CMK (cell line): ENCODE results near the gene MUC6.

ENCODE experiments used
- DNase-seq: peaks from one replicate; pipeline ENCODE4 v3.0.0-alpha.2; 2010; ENCODE audit warnings: low read depth

Gene MUC6

DNA sequence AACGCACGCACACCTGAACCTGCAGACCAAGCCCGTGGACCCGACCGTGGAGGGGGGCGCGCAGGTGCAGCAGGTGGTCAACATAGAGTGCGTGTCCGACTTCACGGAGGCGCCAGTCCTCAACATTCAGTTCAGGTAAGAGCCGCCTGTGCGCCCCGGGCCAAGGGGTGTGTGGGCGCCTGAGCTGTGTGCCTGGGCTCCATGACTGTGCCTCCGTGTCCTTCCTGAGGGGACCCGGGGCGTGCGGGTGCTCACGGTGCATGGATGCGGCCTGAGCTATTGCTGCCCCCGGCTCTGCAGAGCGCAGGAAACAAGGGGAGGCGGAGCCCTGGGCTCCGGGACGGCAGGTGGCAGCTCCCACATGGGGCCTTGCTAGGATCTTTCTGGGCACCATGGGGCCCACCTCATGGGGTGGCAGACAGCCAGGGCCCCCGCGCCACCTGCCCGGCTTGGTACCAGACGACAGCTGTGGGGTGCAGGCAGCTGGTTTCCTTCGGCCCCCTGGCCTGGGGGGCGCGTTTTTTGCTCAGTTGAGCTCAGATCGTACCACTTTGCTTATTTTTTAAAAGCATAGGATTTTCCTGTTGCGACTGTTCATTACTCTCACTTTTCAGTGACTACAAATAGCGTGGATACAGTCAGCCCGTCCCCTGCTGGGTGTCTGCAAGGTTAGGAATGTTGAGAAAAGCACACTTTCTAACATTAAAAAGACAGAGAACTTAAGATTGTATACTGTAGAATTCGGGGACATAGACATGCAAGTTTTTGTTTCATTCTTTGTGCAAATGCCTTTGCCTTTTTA is 28.3 kb downstream of the MUC6 start:
- DNase-seq = no peak

DNA sequence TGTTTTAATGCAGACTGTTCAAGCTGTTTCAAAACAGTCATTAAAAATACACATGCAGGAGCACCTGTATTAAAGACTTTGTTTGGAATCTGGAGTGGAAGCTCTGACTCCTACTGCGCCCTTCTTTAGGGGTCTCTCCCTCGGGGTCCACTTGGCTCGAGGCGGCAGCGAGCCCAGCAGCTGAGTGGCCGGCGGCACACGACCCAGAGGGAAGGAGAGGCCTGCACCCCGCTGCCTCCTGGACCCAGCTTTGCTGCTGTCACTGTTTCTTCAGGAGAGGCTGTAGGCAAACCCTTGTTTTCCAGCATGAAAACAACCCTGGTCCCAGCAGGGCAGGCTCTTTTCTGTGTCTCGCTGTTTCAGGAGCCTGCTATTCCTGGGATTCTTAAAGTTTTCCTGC is 29.2 kb downstream of the MUC6 start:
- DNase-seq = no peak

DNA sequence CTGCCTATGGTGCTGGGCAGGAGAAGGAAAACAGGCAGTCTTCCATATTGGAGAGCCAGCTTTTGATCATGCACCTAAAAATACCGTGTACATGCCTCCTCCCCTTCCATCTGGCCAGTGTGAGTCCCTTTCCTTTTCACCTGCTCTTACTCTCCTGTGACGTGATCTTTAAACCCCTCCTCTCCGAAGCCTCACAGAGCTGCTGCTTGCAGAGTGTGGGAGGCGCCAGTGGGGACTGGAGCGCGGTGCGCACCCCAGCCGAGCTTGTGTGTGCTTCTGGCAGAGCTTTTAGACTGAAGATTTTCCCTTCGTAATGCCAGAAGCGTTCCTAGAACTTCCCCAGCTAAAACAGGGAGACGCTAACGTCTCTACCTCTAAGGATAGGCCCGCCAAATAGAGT is 29.8 kb downstream of the MUC6 start:
- DNase-seq = no peak

DNA sequence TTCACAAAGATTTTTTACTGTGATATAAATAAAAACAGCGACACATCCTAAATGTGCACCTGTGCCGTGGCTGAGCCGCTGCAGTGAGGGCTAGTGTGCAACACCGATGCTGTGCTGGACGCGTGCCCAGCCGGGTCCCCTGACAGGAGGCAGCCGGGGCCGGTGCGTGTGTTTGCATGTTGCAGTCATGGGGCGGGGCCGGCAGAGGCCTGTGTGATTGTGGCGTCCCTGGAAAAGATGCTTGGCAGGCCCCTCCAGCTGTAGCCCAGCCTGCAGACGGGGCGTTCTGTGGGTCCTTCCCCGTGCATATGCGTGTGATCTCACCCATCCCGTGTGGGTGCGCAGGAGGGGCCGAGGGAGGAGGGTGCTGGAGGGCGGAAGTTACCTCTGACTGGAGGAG is 30.6 kb downstream of the MUC6 start:
- no peak for DNase-seq

DNA sequence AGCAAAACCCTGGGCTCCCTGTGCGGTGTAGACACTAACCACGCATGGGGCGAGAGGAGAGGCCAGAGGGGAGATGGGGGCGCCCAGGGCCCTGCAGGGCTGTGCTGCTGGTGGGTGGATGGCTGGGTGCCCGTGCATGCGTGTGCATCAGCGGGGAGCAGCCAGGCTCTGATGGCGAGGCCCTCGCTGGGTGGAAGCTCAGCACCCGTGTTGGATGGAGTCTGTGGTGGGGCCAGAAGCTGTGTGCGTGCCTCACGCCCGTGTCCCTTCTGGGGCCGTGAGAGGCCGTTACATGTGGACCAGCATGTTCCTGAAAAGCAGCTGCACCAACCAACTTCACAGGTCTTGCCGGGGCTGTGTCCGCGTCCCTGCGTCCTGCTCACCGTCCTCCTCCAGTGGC is 33.4 kb downstream of the MUC6 start:
- DNase-seq = no peak

DNA sequence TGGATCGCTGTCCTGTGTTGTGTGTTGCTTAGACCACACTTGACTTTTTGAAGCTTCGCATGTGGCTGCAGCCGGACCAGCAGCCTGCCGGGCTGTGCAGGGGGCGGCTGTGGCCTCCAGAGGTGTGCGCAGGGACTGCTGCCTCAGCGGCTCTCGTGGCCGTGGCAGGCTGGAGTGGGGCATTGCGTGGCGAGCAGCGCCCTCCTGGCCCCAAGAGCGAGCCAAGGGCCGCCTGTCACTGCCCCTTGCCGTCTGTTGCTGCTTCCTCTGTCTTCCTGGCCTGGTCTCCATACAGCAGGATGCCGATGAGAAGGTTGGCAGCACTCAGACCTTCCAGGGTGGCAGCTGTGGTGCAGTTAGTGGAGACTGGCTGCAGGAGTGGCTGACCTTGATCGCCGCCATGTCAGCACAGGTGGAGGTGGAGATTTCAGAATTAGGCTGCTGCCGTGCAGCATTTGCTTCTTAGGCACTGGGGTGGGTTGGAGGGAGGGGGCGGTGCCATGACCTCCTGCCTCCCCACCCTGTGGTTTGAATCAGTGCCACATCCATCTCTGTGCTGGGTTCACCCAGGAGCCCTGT is 34.0 kb downstream of the MUC6 start:
- DNase-seq = no peak

DNA sequence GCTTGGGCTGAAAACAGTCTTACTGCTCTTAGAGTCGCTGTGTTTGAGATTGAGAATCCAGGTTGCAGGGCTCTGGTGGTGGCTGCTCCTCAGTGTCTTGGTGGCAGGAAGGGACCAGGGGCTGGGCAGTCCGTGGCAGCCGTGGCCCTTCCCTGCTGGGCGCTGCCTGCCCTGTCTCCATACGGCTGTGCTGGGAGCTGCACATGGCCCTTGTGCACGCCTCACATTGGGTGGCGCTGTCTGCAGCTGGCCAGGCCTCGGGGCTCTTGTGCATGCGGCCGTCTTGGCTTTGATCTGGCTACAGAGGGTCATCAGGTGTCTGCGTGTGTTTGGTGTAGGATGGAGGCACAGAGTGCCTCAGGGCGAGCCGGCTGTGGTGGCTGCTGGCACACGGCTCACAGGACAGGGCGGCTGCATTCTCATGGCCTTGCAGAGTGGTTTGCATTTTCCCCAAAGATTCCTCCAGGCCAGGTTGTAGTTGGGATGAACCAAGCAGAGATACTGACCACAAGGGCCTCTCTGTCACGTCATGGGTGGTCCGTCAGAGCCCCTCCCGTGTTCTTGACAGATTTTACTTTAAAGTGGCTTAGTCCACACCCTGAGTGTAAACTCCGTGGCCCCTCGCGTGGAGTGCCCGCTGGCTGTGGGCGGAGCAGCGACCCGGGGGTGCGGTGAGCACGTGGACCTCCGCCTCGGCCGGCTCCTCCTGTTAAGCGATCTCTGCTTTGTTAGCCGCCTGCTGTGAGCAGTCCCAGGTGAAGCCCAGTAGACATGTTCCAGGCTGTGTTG is 34.7 kb downstream of the MUC6 start:
- DNase-seq = no peak

DNA sequence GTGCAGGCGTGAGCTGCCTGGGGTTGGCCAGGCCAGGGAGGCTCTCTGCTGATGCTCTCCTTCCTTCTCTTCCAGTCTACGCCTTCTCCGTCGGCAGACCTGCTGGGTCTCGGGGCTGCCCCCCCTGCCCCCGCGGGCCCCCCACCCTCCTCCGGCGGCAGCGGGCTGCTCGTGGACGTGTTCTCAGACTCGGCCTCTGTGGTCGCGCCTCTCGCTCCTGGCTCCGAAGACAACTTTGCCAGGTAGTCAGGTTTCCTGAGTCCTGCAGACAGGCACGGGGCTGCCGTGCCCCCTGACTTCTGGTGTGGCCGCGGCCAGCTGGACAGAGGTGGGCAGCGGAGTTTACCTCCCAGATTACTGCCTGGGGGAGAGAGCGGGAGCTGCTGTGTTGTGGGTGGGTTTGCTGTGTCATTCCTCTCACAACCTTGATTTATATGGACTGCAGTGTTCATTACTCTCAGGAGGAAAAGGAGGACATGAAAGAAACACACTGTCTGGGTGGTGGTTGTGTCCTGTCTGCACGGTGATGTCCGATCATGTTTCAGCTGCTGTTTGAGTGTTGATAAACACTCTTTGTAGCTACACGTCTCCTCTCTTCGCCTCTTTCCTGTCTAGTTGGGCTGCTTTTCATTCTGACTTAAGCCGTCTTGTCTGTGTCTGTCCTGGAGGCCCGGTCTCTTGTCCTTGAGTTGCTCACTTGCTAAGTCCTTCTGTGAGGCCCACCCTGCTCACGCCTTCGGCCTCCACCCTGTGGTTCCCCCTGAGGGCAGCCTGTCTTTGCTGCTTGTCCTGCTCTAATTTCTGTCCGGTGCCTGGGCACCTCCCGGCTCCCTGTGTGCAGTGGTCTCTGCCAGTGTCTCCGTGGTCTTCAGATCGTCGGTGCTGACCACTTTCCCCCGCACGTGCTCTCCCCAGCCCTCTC is 35.9 kb downstream of the MUC6 start:
- DNase-seq = no peak

DNA sequence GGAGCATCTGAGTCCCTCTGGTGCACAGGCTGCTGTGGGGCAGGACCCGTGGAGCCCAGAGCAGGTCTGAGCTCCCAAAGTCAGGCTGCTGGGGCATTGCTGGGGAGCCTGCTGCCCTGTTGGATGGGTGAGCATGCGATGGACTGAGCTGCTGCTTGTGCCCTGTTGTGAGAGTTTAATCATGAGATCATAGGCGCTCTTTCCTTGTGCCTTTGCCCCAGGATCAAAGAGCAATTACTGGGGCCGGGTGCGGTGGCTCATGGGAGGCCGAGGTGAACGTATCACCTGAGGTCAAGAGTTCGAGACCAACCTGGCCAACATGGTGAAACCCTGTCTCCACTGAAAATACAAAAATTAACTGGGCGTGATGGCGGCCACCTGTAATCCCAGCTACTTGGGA is 37.5 kb downstream of the MUC6 start:
- no peak for DNase-seq

DNA sequence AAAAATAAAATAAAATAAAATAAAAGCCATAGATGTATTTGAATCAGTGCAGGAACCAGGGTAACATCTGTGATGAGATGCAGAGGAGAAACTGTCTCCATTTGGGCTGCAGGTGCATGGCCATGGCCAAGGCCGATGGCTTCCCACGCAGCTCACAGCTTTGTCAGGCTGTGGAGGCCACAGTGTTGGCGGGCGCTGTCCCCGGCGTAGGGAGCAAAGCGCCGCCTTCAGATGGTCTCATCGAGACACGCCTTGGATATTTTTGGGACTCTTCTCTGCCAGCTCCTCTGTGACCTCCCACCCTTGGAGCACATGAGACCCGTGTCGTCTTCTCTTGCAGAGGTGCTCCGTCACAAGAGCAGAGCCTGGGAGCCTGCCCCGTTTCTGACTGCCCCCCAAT is 38.6 kb downstream of the MUC6 start:
- no peak for DNase-seq

DNA sequence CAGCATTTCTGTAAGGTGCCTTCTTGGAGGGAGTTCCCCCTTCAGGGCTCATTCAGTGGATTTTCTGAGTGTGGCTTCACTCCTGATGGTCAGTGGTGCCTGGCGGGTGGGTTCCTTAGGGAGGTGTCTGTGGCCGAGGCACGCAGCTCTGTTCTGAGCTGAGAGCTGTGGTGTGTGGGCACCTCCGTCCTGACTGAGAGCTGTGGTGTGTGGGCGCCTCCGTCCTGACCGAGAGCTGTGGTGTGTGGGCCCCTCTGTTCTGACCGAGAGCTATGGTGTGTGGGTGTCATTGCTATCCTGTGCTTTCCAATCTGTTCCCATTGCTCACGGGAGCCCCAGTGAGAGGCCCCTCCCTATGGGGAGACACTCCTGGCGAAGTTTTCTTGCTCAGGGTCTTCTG is 39.8 kb downstream of the MUC6 start:
- no peak for DNase-seq

DNA sequence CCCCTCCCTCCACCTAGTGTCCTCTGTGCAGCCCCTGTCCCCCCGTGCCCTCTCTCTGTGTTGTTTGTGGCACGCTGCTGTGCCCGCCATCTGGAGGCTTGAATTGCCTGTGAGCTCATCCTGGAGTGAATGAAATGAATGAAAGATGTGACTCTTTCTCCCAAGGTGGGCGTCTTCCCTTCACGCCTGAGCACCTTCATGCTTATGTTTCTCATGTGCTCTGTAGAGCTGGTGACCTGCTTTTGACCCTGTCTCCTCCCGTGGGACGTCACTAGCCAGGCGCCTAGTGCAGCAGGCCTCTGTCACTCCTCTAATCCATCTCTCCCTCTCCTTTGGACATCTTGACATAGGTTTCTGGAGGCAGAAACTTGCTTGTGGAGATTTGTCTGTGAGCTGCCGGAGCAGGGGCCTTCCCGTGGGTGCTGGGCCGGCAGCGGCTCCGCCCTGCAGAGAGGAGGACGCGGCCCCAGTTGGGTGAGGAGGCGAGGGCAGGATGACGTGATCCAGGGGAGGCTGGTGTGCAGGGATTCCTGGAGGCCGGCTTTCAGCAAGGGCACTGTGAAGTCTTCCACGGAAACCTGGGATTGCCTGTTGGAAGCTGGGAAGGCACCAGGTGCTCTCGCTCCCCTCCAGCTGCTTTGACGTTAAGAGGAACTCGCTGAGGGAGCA is 40.6 kb downstream of the MUC6 start:
- no peak for DNase-seq

DNA sequence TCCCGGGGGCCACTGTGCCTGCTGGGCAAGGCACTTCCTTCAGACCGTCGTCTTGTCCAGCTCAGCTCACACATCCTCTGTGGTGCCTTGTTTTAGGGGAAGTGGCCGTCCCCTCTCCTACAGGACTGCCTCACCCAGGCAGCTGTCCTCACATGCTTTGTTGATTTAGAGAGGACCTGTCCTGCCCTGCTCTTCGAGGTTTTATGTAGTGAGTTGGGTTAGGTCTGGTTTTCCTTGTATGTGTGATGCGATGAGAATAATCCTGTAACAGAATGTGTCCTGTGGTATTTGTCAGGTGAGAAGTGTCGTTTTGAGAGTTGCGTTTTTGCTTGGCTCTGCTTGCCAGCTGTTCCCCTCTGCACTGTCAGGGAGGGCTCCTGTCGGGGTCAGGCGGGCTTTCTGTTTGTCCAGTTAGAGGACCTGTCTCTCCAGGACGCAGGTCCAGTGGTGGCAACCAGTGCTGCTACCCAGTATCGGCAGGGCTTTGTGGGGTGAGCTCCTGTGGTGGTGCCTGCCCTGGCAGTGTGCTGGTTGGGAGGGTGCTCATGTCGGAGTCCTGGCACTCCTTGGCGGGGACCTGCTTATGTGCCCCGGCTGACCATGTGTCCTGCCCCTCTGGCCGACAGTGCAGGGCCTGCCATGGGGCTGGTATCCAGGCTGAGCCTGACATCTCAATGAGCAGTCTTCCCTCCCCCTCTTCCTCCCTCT is 41.3 kb downstream of the MUC6 start:
- DNase-seq = no peak

DNA sequence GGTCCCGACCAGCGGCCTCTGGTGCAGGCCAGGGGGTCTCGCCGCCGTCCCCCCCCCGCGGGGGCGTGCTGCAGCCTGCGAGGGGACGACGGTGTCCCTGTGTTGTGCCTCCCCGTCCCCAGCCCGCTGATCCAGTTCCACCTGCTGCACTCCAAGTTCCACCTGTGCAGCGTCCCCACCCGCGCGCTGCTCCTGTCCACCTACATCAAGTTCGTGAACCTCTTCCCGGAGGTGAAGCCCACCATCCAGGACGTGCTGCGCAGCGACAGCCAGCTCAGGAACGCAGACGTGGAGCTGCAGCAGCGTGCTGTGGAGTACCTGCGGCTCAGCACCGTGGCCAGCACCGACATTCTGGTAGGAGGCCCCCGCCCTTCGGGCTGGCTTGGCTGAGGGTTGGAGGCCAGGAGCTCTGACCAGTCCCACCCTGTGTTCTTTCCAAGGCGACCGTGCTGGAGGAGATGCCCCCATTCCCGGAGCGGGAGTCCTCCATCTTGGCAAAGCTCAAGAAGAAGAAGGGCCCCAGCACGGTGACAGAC is 42.8 kb downstream of the MUC6 start:
- no peak for DNase-seq

DNA sequence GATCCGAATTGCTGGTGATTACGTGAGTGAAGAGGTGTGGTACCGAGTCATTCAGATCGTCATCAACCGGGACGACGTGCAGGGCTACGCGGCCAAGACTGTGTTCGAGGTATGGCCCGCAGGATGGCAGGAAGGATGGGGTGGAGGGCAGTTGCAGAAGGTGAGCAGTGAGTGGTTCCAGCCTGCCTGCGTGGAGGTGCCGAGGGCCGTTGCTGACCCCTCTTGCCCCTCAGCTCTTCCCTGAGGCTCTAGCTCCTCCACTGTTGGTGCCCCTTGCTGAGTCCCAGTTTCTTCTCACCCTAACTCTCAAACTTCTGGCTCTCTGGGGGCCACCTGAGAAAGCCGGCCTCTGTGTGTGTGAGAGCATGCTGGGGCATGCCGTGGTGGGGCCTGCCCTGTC is 43.9 kb downstream of the MUC6 start:
- no peak for DNase-seq

DNA sequence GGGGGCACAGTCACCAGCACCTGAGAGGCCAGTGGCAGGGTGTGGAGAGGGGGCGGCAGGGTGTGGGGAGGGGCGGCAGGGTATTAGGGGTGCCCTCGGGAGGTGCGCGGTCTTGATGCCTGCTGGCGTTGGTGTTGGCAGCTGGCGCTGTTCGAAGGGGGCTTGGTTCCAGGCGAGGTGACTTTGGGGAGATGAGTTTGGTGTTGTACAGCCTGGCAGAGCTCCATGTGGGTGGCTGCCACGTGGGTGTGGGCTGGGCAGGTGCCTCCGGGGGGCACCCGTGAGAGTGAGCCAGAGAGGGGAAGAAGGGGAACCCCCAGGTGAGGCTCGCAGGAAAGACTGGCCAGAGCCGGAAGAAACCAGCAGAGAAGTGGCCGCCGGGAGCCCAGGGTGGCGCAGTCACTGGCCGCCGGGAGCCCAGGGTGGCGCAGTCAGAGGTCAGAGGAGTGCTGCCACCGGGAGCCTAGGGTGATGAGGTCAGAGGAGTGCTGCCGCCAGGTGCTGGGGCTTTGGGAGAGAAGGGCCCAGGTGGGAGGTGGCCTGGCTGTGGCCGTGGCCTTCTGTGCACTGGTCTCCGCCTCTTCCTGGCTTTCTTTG is 44.7 kb downstream of the MUC6 start:
- DNase-seq = no peak

DNA sequence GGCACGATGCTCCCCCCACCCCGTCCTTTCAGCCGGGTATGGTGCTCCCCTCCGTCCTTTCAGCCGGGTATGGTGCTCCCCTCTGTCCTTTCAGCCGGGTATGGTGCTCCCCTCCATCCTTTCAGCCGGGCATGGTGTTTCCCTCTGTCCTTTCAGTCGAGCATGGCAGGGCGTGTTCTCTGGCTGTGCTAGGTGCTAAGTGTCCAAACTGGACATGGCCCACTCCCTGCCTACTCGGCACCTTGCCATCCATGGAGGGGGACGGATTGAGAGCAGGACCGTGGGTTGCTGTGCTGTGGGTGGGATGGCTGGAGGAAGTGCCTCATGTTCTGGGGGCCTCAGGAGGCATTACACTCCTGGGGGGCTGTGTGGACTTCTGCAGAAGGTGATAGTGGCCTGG is 45.5 kb downstream of the MUC6 start:
- no peak for DNase-seq

DNA sequence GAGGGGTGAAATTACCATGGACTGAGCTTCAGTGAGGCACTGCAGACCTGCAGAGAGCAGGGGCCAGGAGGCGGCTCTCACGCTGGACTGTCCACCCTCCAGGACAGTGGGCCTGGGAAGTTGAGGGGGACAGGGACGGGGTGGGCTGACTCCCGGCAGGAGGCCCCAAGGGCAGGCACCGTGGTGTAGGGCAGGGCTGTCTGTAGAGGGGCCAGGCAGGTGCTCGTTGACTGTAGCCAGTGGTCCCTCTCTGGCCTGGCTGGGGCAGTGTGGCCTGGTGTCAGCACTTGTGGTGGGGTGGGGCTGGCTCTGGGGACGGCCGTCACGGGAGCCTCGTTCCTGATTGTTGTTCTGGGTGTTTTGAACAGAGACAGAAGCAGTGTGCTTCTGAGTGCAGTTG is 46.4 kb downstream of the MUC6 start:
- no peak for DNase-seq

DNA sequence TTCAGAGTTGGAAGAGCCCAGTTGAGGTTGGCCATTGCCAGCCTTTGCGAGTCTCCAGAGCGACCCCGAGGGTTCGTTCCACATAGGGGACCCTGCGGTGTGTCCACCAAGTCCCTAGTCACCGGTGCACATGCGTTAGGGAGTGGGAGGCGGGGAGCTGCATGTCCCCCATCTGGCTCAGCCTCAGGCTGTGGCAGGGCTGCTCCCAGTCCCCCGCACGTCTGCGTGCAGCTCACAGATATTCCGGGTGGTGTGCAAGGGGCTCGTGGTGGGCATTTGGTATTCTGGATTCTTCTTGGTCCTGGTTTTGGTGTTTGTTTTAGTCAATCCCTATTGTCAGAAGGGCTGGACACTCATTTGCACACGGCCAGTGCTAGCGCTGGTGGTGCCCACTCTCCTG is 48.8 kb downstream of the MUC6 start:
- no peak for DNase-seq

DNA sequence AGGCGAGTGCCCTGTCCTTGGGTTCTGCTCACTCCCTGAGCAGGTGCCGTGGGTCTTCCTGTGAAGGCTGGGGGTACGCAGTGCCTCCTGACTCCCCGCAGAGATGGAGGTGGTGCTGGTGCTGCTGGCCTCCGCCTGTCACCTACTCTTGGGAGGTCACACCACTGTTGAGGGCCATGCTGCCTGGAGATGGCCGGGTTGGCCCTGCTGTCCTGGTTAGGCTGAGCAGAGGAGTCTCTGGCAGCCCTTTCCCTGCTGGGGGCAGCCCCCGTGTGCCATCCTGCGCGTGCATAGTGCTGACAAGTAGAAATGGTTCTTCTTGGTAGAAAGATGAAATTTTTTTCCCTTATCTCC is 49.6 kb downstream of the MUC6 start:
- no peak for DNase-seq
